K562 (cell line): Measurements from ENCODE around the gene TIMM17A. TPM values are rescaled to one million over a fixed set of nuclear protein-coding genes. Genes with fewer than 3 reads are reported as not detected.

Source experiments
- ATF1 ChIP-seq, 2 experiments: fragments of 450-650 bp in 1 of 2; IDR thresholded peaks; 2 replicates each; pipeline ENCODE4 v1.6.1; 2016; ENCODE audit warnings: missing compliant biosample characterization in 1 of 2, missing genetic modification characterization in 1 of 2
- CBFB ChIP-seq: sonication (generic); formaldehyde crosslinking; IDR thresholded peaks from 2 replicates; pipeline ENCODE4 v1.4.0; 2020; ENCODE audit warnings: mild to moderate bottlenecking, missing genetic modification reagents
- CC2D1A ChIP-seq: fragments of 450-650 bp; IDR thresholded peaks from 2 replicates; pipeline ENCODE4 v1.6.1; 2017; ENCODE audit warnings: mild to moderate bottlenecking
- CREM ChIP-seq: IDR thresholded peaks from 2 replicates; pipeline ENCODE4 v1.6.1; 2014; ENCODE audit warnings: antibody characterized with exemption, low read depth
- ETS2 ChIP-seq: IDR thresholded peaks from 2 replicates; pipeline ENCODE4 v1.6.1; 2016; ENCODE audit warnings: borderline replicate concordance, missing genetic modification characterization, mild to moderate bottlenecking, moderate library complexity, missing compliant biosample characterization; ENCODE audit not compliant: poor library complexity, severe bottlenecking
- FIP1L1 ChIP-seq: fragments of 200-400 bp; formaldehyde crosslinking; IDR thresholded peaks from 2 replicates; pipeline ENCODE4 v1.6.1; 2018; ENCODE audit warnings: mild to moderate bottlenecking, low read depth, low read length; ENCODE audit not compliant: poor library complexity, severe bottlenecking
- L3MBTL2 ChIP-seq: fragments of 450-650 bp; IDR thresholded peaks from 2 replicates; pipeline ENCODE4 v1.6.1; 2016; ENCODE audit warnings: mild to moderate bottlenecking, moderate library complexity
- MBD2 ChIP-seq: sonication (generic); IDR thresholded peaks from 2 replicates; pipeline ENCODE4 v1.6.1; 2016; ENCODE audit warnings: low read depth, borderline replicate concordance
- NCOA1 ChIP-seq: fragments of 450-650 bp; IDR thresholded peaks from 2 replicates; pipeline ENCODE4 v1.6.1; 2016; ENCODE audit warnings: low read depth
- POLR2AphosphoS2 ChIP-seq: IDR thresholded peaks from 2 replicates; pipeline ENCODE4 v1.6.1; 2012; ENCODE audit warnings: low read length, improper control_type of control experiment
- POLR2B ChIP-seq: fragments of 450-650 bp; IDR thresholded peaks from 2 replicates; pipeline ENCODE4 v1.6.1; 2018; ENCODE audit warnings: low read depth; ENCODE audit not compliant: partially characterized antibody
- RCOR1 ChIP-seq, 2 experiments: IDR thresholded peaks; 2 replicates each; pipeline ENCODE4 v1.6.1; 2012; ENCODE audit warnings: low read depth in 2 of 2, low read length in 2 of 2, borderline replicate concordance in 1 of 2, improper control_type of control experiment in 1 of 2
- TAF15 ChIP-seq: fragments of 200-400 bp; formaldehyde crosslinking; IDR thresholded peaks from 2 replicates; pipeline ENCODE4 v1.6.1; 2017; ENCODE audit warnings: mild to moderate bottlenecking, low read depth, low read length, moderate library complexity
- TEAD1 ChIP-seq, 2 experiments: fragments of 450-650 bp in 1 of 2; sonication (generic) in 1 of 2; formaldehyde crosslinking; IDR thresholded peaks; 2 replicates each; pipeline versions ENCODE4 v1.4.0 to v1.8.0; 2020 to 2022; ENCODE audit warnings: mild to moderate bottlenecking in 2 of 2, missing genetic modification reagents in 1 of 2
- YY1 ChIP-seq, 3 experiments: IDR thresholded peaks; 2 replicates each; pipeline ENCODE4 v1.6.1; 2011; ENCODE audit warnings: low read length in 2 of 3, mild to moderate bottlenecking in 2 of 3, moderate library complexity in 2 of 3, borderline replicate concordance in 1 of 3, control low read depth in 1 of 3, low read depth in 1 of 3; ENCODE audit not compliant: insufficient read depth in 3 of 3, insufficient replicate concordance in 2 of 3, control insufficient read depth in 1 of 3, insufficient read length in 1 of 3; ENCODE audit errors: extremely low read depth in 1 of 3
- ZFP36 ChIP-seq: fragments of 150-350 bp; IDR thresholded peaks from 2 replicates; pipeline ENCODE4 v1.6.1; 2018; ENCODE audit warnings: low read length, low read depth; ENCODE audit not compliant: partially characterized antibody
- ZFPM2 ChIP-seq: fragments of 250-450 bp; sonication (Bioruptor Pico); IDR thresholded peaks from 2 replicates; pipeline ENCODE4 v1.5.1; 2022; ENCODE audit warnings: mild to moderate bottlenecking
- ZNF140 ChIP-seq: fragments of 250-450 bp; sonication (Bioruptor Pico); IDR thresholded peaks from 2 replicates; pipeline ENCODE4 v1.8.0; 2021; ENCODE audit warnings: moderate library complexity, mild to moderate bottlenecking, inconsistent platforms
- ZNF224 ChIP-seq: sonication (generic); formaldehyde crosslinking; IDR thresholded peaks from 2 replicates; pipeline ENCODE4 v1.8.0; 2022; ENCODE audit warnings: mild to moderate bottlenecking, missing genetic modification reagents
- polyA plus RNA-seq, 8 experiments: library from polyadenylated mRNA; depleted of rRNA in 4 of 8; stranded (reverse) in 5 of 8; unstranded in 3 of 8; fragments of >200 nt; fragmentation: Nextera tagmentation in 2 of 8; fragmentation: Illumina TruSeq in 1 of 8; extraction: Ambion mirVana in 2 of 8; extraction: Trizol in 1 of 8; gene quantifications; 2 replicates each; pipeline versions ENCODE4 v1.2.1 to v1.2.3, GENCODE V29; 2011 to 2014; ENCODE audit warnings: inconsistent platforms in 1 of 8, missing spikeins in 1 of 8
- total RNA-seq, 7 experiments: library from RNA; depleted of rRNA in 6 of 7; stranded (reverse); fragments of >200 nt in 6 of 7; fragmentation: Illumina TruSeq in 2 of 7; extraction: Trizol in 2 of 7; gene quantifications; 2 replicates each; pipeline versions ENCODE4 v1.2.1 to v1.2.3, GENCODE V29; 2011 to 2021; ENCODE audit warnings: low replicate concordance in 1 of 7
- TF ChIP-seq, protein P1 (sequence below): fragments of 450-650 bp; IDR thresholded peaks from 2 replicates; pipeline ENCODE4 v1.6.1; 2016; ENCODE audit warnings: low read depth, mild to moderate bottlenecking, moderate library complexity
- TF ChIP-seq, protein P2 (sequence below): sonication (generic); formaldehyde crosslinking; IDR thresholded peaks from 2 replicates; pipeline ENCODE4 v1.8.0; 2022; ENCODE audit warnings: mild to moderate bottlenecking, missing genetic modification reagents, borderline replicate concordance
- TF ChIP-seq, protein P3 (sequence below), 2 experiments: fragments of 450-650 bp; conservative IDR thresholded peaks; 2 replicates each; pipeline ENCODE4 v1.6.1; 2017; ENCODE audit warnings: mild to moderate bottlenecking in 2 of 2, moderate library complexity in 2 of 2

Gene TIMM17A
- total and polyA plus RNA-seq, 9 of the 15 experiments (the other 6 are each of a cell fraction or from before 2014, with no cell fraction given): 116 to 744 (median 180) TPM

DNA sequence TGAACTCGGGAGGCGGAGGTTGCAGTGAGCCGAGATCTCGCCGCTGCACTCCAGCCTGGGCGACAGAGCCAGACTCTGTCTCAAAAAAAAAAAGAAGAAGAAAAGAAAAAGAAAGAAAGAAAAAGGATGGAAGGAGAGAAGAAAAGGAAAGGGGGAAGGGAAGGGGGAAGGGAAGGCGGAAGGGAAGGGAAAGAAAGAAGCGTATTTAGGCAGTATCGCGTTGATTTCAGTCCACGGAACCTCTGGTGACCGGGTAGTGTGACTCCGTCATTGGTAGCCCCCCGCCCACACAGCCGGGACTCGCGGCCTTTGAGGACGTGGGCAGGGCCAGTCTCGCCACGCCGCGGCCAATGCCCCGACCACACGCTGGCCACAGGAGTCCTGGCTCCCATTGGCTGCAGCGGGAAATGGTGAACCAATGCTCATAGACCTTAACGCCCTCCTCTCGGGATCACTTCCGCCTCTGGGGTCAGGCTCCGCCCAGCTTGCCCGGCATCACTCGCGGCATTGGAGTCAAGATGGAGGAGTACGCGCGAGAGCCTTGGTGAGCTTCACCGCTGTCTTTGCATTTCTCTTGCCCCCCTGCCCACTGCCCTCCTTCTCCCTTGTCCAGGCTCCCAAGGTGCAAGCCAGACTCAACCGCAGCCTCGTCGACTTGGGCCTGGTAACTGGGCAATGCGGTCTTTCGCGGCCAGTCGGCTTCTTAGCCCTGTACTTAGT is at the start of gene TIMM17A (continued):
- TF ChIP-seq, protein P1, sequence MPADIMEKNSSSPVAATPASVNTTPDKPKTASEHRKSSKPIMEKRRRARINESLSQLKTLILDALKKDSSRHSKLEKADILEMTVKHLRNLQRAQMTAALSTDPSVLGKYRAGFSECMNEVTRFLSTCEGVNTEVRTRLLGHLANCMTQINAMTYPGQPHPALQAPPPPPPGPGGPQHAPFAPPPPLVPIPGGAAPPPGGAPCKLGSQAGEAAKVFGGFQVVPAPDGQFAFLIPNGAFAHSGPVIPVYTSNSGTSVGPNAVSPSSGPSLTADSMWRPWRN: 0 out of 2 replicates have a peak, but pooled peaks have one; percentile 49
- TF ChIP-seq POLR2AphosphoS2: peak; percentile 90; the same call in 1 of the 2 replicates
- TF ChIP-seq ZNF140: no peak
- 0 out of 4 replicates have a peak, but pooled peaks of 1 of the 2 experiments have one; percentile 84 for TF ChIP-seq TEAD1 (CRISPR knock-in tag; IDR thresholded peaks at IDR 0.05)
- peak; percentile 86; the same call in 1 of the 2 replicates for TF ChIP-seq CREM
- TF ChIP-seq CC2D1A: peak; percentile 99
- peak; percentile 45 for TF ChIP-seq FIP1L1
- TF ChIP-seq RCOR1 (IDR thresholded peaks at IDR 0.05; ENCODE audit: borderline replicate concordance in 1 of 2, low read depth in 2 of 2, low read length in 2 of 2): peak in 1 of 2 experiments; percentile 52; a peak in 2 of 4 replicates
- no peak for TF ChIP-seq ZNF224 (CRISPR knock-in tag)
- TF ChIP-seq ETS2 (tag): no peak
- TF ChIP-seq ZFPM2 (CRISPR knock-in tag): no peak
- TF ChIP-seq, protein P2, sequence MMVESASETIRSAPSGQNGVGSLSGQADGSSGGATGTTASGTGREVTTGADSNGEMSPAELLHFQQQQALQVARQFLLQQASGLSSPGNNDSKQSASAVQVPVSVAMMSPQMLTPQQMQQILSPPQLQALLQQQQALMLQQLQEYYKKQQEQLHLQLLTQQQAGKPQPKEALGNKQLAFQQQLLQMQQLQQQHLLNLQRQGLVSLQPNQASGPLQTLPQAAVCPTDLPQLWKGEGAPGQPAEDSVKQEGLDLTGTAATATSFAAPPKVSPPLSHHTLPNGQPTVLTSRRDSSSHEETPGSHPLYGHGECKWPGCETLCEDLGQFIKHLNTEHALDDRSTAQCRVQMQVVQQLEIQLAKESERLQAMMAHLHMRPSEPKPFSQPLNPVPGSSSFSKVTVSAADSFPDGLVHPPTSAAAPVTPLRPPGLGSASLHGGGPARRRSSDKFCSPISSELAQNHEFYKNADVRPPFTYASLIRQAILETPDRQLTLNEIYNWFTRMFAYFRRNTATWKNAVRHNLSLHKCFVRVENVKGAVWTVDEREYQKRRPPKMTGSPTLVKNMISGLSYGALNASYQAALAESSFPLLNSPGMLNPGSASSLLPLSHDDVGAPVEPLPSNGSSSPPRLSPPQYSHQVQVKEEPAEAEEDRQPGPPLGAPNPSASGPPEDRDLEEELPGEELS: no peak
- TF ChIP-seq NCOA1: peak; percentile 84
- TF ChIP-seq L3MBTL2: peak; percentile 83
- no peak for TF ChIP-seq ATF1 (CRISPR knock-in tag; IDR thresholded peaks at IDR 0.05)
- peak; percentile 94 for TF ChIP-seq ATF1 (tag; IDR thresholded peaks at IDR 0.05)
- no peak for TF ChIP-seq ZFP36
- TF ChIP-seq TAF15: no peak
- TF ChIP-seq POLR2B: peak; percentile 98
- TF ChIP-seq CBFB (CRISPR knock-in tag): peak; percentile 96
- peak; percentile 91 for TF ChIP-seq MBD2
- TF ChIP-seq, protein P3, sequence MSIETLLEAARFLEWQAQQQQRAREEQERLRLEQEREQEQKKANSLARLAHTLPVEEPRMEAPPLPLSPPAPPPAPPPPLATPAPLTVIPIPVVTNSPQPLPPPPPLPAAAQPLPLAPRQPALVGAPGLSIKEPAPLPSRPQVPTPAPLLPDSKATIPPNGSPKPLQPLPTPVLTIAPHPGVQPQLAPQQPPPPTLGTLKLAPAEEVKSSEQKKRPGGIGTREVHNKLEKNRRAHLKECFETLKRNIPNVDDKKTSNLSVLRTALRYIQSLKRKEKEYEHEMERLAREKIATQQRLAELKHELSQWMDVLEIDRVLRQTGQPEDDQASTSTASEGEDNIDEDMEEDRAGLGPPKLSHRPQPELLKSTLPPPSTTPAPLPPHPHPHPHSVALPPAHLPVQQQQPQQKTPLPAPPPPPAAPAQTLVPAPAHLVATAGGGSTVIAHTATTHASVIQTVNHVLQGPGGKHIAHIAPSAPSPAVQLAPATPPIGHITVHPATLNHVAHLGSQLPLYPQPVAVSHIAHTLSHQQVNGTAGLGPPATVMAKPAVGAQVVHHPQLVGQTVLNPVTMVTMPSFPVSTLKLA (conservative IDR thresholded peaks at IDR 0.05): peak; percentile 94 to 95
- peak; percentile 83 to 98 (median 96) for TF ChIP-seq YY1 (IDR thresholded peaks at IDR 0.05; ENCODE audit: borderline replicate concordance in 1 of 3, control insufficient read depth in 1 of 3, extremely low read depth in 1 of 3, insufficient read depth in 3 of 3, insufficient read length in 1 of 3, insufficient replicate concordance in 2 of 3, low read depth in 1 of 3, low read length in 2 of 3)
